GM18526 (cell line): ENCODE data around the gene EMILIN2.

Experiments
- POLR2A ChIP-seq: IDR thresholded peaks from 3 replicates; pipeline ENCODE4 v1.6.1; 2011; ENCODE audit not compliant: insufficient read length; ENCODE audit errors: extremely low read depth

EMILIN2 gene

DNA sequence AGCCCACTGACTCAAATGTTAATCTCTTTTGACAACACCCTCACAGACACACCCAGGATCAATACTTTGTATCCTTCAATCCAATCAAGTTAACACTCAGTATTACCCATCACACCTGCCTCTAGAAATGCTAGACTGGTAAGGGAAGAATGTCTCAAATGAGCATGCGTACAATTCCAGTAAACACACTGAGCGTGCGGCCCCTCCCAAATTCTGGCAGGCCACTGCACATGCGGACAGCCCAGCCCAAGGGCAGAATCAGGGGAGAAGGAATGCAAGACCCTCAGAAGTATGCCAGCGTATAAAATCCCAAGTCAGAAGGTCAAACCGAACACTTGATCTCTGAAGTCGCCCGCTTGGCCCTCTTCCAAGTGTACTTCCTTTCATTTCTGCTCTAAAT, 7.6 kb upstream of the EMILIN2 start:
- TF ChIP-seq POLR2A = no peak

DNA sequence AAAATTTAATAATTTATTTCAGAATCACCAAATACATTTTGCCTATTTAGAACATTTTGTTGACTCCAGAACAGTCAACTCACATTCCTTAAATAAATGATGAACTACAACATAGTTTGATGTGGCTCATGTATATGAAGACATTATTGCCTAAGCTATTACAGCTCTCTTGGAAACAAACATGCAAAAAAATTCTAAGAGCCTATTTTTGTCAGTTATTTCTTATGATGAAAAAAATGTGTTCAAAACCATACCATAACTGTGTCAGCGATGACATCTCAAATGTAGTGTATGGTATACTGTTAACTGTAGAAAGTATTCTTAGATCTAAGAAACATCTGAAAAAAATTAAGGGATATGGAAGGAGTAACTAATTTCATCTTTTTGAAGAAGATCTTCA, 6.3 kb upstream of the EMILIN2 start:
- no peak for TF ChIP-seq POLR2A

DNA sequence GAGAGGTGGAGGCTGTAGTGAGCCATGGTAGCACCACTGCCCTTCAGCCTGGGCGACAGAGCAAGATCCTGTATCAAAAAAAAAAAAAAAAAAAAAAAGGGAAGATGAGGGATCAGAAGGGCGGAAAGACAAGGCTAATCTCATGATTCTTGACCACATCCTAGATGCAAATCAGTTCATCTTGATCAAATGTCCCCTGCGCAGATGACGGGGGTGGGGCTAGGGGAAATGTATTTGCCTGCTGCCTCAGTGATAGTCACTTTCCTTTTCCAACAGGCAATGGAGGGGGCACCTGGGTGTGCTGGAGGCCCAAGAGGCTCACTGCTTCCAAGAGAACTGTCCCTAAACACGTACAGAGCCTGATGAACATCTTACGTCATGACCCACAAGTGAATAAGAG, 3.7 kb upstream of the EMILIN2 start:
- no peak for TF ChIP-seq POLR2A

DNA sequence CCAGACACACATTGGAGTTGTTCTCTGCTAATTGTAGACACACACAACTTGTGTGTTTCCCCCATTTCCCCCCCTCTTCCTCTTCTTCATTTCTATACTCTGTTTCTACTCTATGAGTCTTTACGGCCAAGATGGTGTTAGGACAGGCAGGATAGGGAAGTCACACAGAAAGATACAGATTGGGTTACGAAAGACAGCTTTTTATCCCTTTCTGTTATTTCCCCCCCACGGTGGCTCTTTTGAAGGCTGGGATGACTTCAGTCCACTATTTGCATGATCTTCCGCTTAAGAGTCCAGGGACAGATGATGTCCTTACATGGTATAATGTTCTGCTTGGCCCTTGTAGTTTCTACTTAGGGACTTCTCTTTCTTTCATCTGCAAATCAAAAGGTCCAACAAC, 1.6 kb upstream of the EMILIN2 start:
- TF ChIP-seq POLR2A = no peak

DNA sequence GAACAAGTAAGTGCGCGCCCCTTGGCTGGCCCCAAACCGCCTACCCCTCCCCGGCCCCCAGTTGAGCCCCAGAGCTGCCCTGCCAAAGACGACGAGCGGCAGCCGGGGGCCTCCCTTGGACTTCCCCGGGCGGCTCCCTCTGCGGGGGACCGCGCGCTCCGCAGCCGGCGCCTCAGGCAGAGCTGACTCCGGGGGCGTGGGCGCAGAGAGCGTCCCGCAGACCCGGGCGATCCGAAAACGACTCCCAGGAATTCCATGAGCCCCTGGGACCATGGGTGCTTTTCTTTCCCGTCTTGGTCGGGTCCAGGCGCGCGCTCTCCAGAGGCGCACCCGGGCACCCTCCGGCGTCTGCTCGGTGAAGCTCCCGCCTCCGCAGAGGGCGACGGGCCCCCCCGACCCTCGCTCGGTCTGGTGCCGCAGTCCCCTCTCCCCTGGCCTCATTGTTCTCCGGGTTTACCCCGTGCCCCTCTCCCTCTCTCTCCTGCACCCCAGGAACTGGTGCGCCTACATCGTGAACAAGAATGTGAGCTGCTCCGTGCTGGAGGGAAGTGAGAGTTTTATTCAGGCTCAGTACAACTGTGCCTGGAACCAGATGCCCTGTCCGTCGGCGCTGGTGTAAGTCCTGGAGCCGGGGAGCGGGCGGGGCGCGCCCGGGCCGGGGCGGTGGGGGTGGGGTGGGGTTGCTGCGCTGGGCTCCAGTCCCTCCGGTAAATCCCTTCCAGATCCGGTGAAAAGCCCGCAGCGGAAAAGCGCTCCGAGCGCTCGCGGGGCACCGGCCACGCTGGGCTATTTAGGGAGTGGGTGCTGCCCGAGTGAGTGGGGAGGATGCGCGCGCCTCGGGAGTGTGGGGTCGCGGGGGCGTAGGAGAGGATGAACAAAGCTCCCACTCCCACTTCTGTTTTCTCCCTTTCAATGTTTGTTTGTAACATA, 776 bp downstream of the EMILIN2 start:
- TF ChIP-seq POLR2A = no peak

DNA sequence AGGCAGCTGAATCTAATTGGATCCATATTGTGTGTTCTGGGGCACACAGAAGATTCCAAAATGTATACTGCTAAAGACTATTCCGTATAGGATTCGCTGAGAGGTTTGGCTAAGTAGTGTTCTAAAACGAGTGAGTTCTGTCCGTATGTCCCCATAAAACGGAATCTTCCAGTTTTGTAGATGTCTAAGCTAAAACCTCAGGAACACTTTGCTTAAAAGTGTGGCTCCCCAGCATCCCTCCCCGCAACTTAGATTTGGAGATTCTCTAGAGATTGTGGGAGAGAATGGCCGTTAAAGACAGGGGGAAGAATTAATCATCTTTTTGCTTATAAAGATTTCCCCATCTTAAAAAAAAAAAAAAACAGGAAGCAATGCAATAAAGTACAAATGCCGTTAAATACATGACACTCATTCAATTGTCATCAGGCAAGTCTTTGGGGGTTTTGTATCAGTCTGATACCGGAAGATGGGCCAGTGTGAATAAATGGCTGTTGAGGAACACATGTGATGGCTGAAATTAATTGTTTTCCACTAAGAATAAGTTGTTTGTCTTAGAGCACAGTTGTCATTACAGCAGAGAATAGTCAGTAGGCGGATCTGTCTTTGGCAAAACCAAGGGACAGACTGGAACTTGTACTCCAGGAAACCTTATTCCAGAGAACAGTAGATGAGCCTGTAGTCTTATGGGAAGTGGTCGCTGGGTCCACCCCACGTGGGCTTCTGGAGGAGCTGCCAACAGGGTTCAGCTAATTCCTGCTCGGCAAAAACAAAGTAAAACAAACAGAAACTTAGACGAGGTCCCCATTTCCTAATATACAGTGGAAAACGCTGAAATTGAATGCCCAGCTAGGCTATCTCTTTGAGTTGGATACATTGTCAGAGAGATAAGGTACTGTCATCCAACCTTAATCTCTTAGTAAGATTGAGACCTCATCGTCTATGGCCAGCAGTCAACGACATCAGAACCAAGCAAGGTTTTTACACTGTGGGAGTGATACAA, 1.7 kb downstream of the EMILIN2 start:
- no peak for TF ChIP-seq POLR2A

DNA sequence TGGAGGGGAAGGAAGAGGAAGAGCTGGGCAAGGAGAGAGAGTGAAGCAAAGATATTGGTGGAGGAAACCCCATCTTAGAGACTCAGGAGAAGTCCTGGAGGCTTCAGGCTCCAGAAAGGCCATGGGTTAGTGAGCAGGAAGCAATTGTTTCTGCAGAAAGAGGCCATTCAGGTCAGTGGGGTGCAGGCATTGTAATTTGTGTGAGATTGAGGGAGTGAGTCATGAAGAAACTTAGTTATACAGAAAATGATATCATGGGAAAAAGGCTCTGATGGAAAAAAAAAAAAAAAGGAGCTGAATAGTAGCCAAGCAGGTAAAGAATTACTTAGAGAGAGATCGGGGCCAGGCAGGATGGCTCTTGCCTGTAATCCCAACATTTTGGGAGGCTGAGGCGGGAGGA, 4.0 kb downstream of the EMILIN2 start:
- TF ChIP-seq POLR2A = no peak

DNA sequence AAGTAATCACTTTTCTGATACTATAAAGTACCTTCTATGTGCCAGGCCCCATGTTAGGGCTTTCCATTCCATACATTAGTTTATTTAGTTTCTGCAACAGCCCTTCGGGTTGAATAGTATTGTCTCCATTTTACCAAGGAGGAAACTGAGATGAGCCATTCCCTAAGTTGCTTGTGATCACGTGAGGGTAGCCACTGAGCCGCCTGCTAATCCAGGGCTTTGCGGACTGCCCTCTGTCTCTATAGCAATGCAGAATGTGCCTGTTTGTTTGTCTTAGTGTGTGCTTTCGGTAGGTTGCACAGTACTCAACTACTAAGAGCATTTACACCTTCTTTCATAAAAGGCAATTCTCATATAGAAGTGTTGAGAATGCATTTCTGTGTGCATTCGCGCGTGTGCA, 5.0 kb downstream of the EMILIN2 start:
- TF ChIP-seq POLR2A = no peak

DNA sequence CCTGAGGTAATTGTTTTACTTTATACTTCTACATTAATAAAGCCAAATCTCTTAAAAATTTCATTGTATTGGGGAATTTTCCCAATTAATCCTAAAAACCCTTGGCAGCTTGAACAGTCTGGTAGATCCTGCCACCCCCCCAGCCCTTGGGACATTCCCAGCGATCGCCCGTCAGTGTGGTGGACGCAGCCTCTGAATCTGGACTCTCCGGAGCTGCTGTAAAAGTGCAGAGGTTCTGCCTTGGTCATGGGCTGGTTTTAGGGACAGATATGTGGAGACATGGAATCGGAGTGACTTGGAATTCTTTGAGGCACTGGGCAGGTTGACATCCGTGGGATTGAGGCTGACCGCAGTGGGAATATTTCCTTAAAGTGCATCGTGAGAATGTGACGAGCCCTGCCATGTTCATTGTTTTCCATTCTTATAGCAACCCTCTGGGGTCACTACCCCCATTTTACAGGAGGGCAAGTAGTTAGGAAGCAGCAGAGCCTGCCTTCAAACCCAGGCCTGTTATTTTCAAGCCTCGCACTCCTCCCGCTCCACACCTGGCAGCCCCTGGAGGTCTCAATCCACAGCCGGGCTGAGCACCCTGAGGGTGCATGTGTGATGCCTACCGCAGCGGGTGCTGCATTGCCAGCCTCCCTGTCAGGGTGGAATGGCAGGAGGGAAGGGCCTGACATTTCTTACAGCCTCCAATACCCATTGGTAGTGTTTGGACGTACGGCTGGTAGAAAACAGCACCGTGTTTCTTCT, 6.5 kb downstream of the EMILIN2 start:
- no peak for TF ChIP-seq POLR2A

DNA sequence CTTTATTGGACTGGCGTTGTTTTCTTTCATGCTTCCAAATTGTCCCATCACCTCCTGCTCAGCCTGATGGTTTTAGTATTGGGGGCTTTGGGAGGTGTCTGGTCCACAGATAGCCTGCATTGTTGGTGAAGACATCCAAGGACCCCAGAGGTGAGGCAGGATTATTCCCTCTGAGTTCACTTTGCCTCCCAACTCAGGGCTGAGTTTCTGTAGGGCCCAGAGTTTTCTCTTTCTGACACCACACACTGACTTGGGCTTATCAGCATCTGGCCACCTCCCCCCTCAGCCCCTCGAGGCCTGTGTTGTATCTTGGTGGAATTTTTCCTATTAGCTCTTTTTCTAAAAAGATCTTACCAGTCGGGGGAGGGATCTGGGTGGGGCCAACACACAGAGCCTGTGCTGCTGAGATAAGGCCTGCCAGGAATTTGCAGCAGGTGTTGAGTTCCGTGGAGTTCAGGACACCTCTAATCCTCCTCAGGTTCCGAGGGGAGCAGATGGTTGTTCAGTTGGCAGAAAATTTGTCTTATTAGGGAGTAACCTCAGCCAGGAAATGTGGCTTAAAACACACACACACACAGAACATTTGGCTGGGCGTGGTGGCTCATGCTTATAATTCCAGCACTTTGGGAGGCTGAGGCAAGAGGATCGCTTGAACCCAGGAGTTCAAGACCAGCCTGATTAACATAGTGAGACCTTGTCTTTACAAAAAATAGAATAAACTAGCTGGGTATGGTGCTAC, 7.3 kb downstream of the EMILIN2 start:
- TF ChIP-seq POLR2A = no peak

DNA sequence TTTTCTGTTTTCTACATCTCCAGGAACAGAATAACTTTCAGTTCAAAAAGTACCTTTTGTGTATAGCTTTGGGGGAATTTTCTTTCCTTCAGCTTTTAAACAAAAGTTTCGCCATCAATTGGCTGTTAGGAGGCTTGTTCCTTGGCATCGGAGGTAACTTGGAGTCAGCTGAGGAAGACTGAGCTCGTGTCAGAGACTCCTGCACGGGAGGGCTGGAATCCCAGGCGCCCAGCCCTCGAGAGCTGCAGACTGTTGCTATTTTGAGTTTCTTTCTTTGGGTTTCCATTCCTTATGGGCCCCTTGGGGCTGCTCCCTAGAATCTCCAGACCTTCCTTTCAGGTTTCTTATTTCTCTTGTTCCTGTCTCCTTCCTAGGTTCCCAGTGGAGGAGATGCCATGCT, 8.1 kb downstream of the EMILIN2 start:
- TF ChIP-seq POLR2A = no peak

DNA sequence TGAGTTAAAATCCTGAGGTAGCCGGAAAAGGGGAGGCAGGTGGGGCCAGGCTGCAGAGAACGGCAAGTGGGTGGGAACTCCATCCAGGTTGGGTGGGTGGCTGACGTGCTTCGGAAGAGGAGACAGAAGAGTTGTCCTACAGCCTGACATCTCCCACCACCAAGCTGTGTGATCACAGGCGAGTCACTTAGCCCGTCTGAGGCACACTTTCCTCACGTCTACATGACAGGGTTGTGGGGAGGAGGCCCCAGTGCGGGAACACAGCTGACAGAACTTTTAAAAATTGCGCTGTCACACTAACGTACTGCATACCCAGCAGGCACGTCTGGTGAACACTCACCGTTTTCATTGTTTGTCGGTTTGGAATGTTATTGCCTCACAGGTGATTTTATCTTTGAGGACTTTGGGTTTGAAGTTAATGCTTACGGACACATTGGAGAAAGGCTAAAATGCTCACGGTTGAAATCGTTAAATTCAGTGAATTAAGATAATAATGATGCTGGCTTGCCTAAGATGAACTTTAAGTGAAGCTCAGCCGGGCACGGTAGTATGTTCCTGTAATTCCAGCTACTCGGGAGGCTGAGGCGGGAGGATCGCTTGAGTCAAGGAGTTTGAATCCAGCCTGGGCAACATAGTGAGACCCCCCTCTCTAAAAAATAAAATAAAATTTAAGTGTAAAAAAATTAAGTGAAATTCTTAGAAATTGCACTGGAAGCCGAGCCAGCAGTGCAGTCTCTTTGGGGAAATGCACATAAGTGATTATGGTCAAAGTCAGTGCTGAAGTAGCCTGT, 8.9 kb downstream of the EMILIN2 start:
- TF ChIP-seq POLR2A = no peak

DNA sequence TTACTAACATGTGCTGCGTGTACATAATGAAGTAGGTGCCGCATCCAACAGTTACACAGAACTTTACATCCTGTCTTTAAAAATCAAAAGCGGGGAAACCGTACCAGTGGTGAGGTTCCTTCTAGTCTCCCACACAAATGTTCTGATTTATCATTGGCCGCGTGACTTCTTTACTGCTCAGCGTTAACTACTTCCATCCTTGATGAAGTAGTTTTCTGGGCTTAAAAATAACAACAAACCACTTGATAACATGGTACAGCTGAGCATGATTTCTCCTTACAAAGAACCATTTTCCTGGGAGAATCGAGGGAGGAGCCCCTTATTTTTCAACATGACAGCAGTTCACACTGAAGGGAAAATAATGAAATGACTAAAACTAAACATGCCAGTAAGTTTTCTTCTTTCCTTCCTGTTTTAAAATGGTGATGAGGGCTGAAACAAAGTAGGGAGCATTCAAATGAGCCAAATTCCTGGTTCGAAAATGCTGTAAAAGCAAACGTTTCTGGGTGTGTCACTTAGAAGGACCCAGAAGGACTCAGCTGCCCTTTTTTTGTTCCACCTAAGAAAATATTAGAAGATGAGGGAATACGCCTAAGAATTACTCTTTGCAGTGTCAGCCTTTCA, 9.9 kb downstream of the EMILIN2 start:
- TF ChIP-seq POLR2A = no peak

DNA sequence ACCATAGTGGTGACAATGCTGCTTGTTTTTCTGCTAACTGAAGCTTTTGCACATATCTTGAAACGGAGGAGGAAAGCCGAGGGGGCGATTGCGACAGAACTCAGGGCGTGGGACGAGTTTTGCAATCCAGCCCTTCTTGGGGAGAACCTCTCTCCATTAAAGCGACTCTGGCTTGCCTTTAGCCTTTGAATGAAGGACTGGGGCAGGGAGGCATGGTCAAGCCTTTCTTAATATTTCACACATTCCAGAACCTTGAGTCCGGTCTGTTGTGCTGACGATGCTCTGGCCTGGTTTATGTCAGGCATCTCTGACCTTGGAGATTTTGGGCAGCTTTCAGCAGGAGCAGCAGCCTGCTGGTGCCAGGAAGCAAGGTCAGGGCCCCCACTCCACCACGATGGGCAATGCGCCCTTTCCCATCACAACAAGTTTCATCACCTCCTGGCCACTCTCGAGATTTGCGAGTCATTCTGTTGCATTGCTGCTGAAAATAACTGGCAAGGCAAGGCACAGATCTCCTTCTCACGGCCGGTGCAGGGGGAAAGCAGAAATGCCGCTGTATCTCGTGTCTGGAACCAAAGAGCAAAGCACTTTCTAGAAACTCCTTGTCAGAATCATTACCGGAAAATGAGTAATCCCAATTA, 10.8 kb downstream of the EMILIN2 start:
- TF ChIP-seq POLR2A = no peak
